ENCODE data around the gene TUT1.

DNA sequence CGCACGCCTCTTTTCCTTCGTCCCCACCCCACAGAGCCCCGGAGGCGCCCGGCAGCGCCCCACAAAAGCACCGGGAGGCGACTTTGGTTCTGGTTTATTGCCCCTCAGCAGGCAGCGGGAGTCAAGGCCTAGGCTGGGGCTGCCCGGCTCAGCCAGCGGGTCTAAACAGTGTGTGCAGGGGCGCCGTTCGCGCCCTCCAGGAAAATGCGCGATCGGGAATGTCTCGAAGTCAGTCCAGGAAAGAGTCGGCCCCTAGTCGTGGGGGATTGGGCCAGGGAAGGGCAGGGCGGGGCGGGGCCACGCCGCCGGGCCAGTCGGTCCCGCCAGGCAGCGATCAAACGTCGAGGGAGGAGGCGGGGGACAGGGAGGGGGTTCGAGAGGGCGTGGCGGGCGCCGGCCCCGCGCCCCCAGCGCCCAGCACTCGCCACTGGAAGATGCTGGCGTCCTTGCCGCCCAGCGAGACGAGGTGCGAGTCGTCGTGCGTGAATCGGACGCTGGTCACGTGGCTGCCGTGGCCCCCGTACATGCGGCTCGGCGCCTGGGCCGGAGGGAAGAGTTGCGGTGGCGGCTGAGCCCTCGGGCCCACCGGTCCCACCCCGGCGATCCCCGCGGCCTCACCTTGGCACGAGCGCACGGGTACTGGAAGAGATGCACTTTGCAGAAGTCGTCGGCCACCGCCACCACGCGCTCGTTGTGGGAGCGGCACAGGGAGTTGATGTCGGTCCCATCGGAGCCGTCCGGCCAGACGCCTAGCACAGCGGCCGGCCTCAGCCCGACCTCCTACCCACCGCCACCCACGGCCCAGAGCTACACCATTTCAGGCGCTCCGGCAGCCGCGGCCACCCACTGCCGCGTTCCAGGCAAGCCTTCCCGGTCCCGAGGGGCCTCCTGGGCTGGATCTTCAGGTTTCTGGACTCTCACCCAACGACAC is 11.1 kb upstream of the TUT1 start:
- TF ChIP-seq POLR2AphosphoS5 (IDR thresholded peaks at IDR 0.05; ENCODE audit: low read depth, low read length) (no peak), SIN3A (IDR thresholded peaks at IDR 0.05; ENCODE audit: borderline replicate concordance, insufficient read depth, low read depth, low read length) (no peak)
- TF ChIP-seq, protein P1, sequence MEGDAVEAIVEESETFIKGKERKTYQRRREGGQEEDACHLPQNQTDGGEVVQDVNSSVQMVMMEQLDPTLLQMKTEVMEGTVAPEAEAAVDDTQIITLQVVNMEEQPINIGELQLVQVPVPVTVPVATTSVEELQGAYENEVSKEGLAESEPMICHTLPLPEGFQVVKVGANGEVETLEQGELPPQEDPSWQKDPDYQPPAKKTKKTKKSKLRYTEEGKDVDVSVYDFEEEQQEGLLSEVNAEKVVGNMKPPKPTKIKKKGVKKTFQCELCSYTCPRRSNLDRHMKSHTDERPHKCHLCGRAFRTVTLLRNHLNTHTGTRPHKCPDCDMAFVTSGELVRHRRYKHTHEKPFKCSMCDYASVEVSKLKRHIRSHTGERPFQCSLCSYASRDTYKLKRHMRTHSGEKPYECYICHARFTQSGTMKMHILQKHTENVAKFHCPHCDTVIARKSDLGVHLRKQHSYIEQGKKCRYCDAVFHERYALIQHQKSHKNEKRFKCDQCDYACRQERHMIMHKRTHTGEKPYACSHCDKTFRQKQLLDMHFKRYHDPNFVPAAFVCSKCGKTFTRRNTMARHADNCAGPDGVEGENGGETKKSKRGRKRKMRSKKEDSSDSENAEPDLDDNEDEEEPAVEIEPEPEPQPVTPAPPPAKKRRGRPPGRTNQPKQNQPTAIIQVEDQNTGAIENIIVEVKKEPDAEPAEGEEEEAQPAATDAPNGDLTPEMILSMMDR (IDR thresholded peaks at IDR 0.05), result no peak

All from Panc1 (cell line).